ENCODE results near the gene MAPK11.

The MAPK11 gene

GRCh38 chr22:50259302-50259701, 10.9 kb downstream of the MAPK11 start:
- DNase-seq: no peak

- no peak for DNase-seq
Observed at GRCh38 chr22:50258361-50259292, 11.6 kb downstream of the MAPK11 start.

GRCh38 chr22:50257451-50258360, 12.5 kb downstream of the MAPK11 start:
- DNase-seq: no peak

GRCh38 chr22:50257041-50257440, 13.1 kb downstream of the MAPK11 start:
- DNase-seq: no peak

GRCh38 chr22:50256258-50256862, 13.8 kb downstream of the MAPK11 start:
- DNase-seq: no peak

GRCh38 chr22:50255607-50256006, 14.6 kb downstream of the MAPK11 start:
- DNase-seq: no peak

GRCh38 chr22:50255099-50255498, 15.1 kb downstream of the MAPK11 start:
- DNase-seq: no peak

GRCh38 chr22:50253941-50254340, 16.2 kb downstream of the MAPK11 start:
- no peak for DNase-seq

- no peak for DNase-seq
Observed at GRCh38 chr22:50253046-50253915, 16.9 kb downstream of the MAPK11 start.

- no peak for DNase-seq
Observed at GRCh38 chr22:50252082-50253045, 17.8 kb downstream of the MAPK11 start.

GRCh38 chr22:50251477-50252081, 18.6 kb downstream of the MAPK11 start:
- no peak for DNase-seq

- DNase-seq: no peak
Observed at GRCh38 chr22:50250555-50251476, 19.4 kb downstream of the MAPK11 start, which contains the start of gene HDAC10. Gene HDAC10 (minus strand): TSS chr22:50251265. CDS start chr22:50251032, 233 bp downstream.

- no peak for DNase-seq
Observed at GRCh38 chr22:50250249-50250554, 20.0 kb downstream of the MAPK11 start.

GRCh38 chr22:50249341-50250248, 20.6 kb downstream of the MAPK11 start:
- no peak for DNase-seq

- DNase-seq: no peak
Observed at GRCh38 chr22:50248196-50249081, 21.7 kb downstream of the MAPK11 start.

- DNase-seq: no peak
Observed at GRCh38 chr22:50247748-50248147, 22.4 kb downstream of the MAPK11 start.
